Stimulated activated CD4-positive, alpha-beta T cell treated with anti-CD3 and anti-CD28 coated beads, Interleukin-2, amount 100 ng/mL, for 48 hours (primary cell): ENCODE data around the gene ZNF330.
A peak's percentile ranks its signal among the peaks of the same experiment; 100 is the strongest.
"Not testable (repeated sequence)": the region's sequence is repeated elsewhere in the genome, so short reads cannot be mapped to it uniquely, and the experiment has no call there.

Source experiments
- DNase-seq, 2 donors: peaks; one replicate each; pipeline ENCODE4 v3.0.0-alpha.2; 2020

The ZNF330 gene

DNA sequence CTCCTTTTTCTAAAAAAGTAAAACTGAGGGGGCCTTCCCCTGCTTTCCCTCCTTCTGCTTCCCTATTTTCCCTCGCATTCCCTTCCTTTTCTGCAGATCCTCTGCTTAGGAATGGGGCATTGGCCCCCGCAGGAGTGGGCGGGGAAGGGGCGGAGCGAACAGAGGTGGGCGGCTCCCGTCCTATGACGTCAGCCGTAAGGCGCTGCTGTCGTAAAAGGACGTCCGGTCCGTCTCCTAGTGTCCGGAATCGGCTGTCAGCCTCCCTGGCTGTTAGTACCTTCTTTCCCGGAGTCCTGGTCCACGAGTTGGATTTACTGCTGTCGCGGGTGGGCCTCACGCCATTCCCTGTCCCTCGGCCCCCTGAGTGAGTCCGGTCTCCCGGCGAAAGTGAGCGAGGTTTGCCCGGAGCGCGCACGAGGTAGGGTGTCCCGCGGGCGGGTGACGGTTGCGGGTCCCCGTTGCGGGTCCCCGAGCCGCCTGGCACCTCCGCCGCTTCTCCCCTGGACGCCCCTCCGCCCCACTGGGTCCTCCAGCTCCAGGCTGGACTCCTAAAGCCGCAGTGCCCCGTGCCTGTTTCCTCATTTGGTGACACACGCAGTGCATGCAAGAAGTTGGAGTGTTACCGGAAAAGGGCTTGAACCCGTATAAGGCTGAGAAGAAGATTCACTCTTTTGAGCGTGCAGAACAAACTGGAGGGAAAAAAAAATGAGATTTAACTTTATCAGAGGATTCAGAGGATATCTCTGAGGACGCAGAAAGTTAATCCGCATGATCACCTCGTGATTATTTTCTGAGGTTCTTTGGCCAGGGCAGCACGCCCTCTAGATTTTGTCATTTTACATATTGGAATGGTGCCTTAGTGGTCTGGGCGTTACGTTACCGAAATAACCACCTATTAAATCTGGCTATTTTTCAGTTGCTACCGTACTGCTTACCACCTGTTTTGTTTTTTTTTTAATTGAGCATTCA lies at the start of gene ZNF330:
TSS of gene ZNF330 (plus strand) at position 205 of the 969 bp plus-strand sequence. CDS start 1,477 bp downstream, outside the sequence.
- DNase-seq: peak; percentile 92 to 97

DNA sequence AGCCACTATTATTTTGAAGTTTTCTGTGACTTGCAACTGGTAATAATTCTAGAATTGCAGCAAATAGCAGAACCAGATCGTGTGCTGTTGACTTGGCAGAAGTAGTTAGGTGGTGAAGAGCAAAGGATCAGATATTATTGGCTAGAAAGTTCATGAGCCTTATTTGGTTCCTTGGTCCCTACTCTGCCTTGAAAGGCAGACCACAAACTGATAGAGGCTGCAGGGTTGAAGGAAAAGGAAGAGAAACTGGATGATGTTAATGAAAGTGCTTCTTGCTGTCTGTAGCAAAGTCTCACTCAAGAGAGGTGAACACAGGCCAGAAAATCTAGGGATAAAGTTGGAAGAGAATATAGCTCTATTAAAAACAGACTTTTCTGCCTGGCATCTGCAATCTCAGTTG lies 46.2 kb upstream of the ZNF330 start:
- no peak for DNase-seq

DNA sequence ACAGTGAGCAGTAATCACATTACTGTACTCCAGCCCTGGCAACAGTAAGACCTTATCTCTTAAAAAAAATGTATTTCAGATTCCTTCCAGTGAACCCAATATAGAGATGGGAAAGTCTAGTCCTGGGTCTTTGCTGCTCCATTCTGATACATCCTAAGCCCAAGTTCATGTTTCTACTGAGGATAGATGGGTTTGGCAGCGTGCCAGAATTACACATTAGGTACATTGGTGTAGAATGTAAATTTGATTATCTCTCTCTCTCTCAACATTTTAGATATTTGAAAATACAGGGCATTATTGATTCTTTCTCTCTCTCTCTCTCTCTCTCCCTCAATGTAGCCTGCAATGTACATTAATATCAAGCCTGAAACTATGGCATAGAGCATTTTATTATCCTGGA lies 43.5 kb upstream of the ZNF330 start:
- DNase-seq: no peak

DNA sequence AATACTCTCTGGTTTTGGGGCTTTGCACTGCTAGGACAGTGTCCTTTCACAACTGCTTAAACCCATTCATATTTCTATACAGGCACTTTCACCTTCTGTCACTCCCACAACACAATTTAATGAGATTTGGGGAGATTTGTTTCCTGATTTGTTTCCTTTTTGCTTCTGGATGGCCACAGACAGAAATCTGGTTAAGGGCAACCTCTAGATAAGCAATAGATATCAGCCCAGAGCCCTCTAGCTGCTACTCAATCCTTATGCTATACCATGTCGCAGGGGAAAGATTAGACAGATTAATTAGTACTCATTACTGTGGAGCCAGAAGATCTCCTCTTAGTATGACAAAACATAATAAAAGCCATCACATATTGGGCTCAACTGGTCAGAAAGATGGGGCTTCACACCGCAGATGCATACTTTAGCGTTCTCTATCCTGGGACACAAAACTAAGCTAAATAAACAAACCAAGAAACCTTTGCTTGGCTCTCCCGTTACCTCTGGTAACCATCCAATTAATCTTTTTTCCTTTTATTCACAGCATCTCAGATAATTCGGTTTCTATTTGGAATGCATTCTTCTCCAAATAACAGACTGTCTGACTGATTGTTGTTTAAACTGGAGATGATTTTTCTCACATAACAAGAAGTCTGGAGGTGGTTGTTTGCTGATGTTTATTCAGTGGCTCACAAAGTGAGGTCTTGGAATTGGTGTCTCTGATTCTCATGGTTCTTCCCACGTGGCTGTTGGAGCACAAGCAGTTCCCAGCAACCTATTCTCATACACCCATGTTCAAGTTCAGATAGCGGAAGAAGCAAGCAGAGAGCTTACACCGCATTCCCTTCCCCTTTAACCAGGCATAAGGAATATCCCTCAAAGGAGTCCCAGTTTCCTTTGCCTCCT lies 41.0 kb upstream of the ZNF330 start:
- DNase-seq: no peak

DNA sequence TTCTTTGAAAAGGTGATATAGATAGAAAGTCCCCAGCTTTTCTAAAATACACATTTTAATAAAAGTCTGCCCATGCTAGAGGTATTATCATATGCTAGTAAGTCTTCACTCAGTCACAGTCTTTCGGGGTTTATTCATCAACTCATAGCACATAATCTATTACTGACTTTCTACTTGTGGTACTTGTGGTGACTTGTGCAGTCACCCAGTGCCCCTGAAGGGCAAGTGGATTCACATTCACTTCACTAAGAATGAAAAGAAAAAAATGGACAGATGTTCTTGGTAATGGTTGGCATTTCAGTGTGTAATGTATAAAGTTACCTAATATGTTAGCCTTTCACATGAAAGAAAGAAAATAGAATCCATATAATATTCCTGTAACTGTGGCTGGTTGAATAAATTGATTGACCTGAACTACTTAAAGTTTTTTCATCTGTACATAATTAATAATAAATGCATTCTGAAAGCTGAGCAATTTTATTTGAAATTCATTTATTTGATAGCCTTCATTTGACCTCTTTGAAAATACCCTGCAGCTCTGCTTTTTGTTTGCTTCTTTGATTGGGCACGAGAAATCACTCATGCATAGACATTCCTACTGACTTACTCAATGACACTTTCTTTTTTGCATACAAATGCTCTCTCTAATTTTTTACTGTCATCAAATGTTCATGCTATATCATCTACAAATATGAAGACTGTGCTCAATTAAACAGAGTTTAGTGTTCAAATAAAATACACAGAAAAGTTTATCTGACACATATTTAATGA lies 39.5 kb upstream of the ZNF330 start:
- DNase-seq: no peak

DNA sequence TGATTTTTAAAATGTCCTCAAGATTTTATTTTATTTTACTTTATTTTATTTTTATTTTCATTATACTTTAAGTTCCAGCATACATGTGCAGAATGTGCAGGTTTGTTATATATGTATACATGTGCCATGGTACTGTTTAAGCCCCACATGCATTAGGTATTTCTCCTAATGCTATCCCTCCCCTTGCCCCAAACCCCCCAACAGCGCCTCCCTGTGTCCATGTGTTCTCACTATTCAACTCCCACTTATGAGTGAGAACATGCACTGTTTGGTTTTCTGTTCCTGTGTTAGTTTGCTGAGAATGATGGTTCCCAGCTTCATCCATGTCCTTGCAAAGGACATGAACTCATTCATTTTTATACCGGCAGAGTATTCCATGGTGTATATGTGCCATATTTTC lies 37.2 kb upstream of the ZNF330 start:
- not testable (repeated sequence) for DNase-seq

DNA sequence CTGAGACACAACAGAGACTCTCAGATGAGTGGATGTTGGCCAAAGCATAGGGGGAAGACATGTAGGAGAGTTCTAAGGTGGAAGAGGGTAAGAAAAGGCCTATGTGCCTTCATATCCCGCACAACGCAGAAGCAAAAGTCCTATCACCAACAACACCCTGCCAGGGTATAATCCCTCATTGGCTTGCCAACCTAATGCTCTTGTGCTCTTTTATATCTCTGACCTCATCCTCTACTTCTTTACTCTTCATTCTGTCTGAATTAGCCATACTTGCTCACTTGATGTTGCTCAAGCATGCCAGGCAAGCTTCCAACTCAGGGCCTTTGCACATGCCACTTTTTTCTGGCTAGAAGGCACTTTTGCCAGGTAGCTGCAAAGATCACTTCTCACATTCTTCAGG lies 28.1 kb upstream of the ZNF330 start:
- DNase-seq: no peak

DNA sequence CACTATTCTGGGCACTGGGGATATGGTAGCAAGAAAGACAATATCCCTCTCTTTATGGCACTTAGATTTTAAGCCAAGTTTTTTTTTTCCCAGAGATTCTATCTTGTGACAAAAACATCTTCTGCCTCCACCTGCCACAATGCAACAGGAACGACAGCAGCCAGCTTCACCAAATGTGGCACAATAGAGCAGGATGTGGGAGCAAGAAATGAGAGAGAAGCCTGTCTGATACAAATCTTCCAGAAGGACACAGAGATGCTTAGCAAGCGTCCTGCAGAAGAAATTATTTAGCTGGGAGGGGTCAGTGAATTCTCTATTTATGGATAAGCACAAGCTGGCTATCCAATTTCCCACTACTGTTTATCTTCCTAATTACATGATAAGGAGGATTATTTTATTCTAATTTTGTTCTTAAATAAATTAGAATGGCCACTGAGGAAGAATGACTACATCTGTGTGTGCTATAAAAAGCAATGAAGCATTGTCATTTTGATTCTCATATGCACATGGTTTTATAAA lies 27.1 kb upstream of the ZNF330 start:
- DNase-seq: no peak

DNA sequence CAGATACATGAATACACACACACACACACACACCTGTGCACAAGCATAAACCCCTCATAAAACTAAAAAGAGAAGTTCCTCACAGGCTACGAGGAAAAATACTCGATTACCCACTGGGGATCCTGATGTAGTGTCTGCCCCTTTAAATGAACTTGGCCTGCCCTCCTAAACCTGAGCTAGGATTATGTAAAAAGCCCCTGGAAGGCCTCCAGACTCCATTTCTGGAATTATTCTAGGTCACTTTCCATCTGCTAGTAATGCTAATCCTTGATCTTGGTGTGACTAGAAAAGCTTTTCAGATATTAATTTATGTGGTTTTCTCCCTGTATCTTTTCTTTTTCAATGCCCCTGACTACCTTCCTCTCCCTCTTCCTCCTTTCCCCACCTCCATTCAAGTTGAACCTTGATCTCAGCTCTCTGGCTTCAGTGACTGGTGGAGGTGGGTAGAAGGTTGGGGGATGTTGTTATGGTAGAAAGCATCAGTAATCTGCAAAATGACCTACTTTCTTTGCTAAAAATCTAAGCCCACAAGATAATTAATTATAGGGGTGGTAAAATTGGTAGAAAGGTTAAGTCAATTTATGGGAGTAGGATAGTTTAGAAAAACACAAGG lies 25.5 kb upstream of the ZNF330 start:
- no peak for DNase-seq

DNA sequence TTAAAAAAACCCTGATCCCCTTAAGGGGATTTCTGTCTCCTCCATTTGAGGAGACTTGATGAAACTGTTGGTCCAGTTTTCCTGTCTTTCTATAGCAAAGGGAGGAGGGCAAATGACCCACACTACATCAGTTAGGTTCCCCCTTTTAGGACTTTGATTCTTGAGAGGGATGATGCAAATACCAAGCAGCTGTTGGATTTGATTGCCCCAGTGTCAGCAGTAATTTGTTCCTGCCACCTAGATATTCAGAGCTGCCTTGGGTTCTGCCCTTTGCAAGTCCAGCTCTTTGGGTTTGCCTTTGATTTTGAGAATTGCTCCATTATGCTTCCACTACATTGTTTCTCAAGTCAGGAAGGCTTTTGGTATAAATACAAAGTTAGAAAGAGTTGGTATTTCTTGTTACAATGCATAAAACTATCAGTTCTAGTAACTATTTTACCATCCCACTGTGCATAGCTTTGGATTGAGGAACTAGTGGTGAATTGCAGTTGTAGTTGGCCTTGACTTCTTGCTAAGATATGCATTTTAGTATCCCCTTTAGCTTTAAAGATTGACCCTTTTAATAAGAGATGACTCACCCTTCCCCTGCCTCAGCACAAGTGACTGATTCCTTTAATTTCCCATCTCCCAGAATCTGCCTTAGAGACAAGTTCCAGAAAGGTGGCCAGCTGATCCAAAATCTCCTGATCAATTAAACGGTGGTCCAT lies 24.3 kb upstream of the ZNF330 start:
- DNase-seq: no peak

DNA sequence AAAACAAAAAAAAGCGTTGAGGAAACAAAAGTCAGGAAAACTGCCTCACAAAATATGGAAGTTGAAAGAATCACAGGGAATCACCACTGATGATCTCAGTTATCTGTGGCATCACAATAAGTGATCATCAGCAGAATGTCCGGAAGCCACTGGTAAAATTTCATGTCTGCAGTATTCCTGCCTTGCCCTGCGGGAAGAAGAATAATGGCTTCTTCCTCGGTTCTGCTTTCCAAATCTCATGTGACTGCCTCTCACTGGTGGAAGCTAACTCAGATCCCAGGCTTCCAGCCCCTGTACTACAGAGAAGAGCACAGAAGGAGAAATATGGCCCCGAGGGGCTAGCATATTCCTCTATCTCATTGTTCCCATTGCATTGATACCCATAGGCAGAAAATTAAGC lies 12.7 kb upstream of the ZNF330 start:
- no peak for DNase-seq

DNA sequence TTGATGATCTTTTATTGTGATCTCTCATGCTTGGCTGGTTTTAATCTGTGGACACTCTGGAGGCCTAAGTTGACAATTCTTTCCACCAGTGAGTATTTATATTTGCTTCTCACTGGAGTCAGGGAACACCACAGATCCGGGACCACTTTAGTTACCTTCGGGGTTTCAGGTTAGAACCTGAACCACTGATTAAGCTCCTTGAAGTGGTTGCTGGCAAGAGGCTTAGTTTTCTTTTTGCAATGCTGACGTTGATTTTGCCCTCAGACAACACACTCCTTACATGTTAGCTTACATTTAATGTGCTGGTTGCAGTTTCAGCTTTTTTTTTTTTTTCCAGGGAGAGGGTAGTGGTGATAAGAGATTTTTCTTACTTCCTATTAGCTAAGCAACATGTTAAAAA lies 10.5 kb upstream of the ZNF330 start:
- DNase-seq: no peak

DNA sequence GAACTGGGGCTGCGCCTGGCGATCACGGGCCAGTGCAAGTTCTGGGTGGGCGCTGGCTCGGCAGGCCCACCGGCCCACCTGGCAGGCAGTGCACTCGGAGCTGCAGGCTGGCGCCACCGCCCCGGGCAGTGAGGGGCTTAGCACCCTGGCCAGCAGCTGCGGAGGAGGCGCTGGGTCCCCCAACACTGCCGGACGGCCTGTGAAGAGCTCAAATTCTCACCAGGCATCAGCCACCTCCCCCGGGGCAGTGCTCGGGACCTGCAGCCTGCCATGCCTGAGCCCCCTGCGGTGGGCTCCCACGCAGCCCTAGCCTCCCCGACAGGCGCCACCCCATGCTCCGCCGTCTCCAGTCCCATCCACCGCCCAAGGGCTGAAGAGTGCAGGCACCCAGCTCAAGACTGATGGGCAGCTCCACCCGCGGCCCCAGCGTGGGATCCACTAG lies 7.1 kb upstream of the ZNF330 start:
- DNase-seq: no peak

DNA sequence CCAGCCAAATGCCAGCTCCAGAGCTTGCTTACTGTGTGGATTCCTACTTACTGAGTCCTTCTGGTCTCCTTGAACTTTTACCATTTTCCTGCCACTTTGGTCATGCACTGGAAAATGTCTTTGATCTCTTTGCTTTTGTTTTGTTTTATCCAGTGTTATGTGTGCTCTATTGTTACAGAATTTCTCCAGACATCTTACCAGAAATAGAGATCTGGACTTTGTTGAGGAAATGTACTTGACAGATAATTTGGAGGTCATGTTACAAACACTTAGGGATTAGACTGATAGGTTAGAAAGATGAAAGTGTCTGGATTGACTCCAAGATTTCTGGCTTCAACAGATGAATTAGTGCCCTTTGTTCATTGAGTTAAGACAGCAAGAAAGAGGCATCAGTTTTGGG lies 5.7 kb upstream of the ZNF330 start:
- no peak for DNase-seq

DNA sequence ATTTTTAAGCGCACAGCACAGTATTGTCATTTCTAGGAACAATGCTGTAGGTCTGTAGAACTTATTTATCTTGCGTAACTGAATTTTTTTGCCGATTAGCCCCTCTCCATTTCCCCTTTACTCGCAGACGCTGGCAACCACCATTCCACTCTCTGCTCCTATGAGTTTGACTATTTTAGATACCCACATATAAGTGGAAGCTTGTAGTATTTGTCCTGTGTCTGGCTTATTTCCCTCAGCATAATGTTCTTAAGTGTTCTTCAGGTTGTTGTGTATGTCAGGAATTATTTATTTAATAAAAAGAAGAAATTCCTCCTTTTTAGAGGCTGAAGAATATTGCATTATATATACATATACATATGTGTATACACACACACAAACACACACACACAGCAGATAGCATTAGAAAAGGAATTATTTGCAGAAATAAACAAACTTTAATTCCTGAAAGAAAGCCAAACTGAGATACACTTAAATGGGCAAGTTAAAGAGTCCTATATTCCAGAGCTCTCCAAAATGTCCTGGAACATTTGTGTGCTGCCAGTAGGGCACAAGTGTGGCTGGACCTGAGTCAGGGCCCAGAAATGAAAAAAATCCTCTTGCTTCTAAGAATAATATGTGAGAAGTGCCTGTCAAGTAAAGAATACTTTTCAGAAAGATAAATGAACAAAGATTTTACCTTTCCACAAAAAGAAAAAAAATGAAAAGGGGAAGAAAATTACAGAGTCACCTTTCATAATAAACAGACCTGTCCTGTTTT lies 4.5 kb upstream of the ZNF330 start:
- no peak for DNase-seq

DNA sequence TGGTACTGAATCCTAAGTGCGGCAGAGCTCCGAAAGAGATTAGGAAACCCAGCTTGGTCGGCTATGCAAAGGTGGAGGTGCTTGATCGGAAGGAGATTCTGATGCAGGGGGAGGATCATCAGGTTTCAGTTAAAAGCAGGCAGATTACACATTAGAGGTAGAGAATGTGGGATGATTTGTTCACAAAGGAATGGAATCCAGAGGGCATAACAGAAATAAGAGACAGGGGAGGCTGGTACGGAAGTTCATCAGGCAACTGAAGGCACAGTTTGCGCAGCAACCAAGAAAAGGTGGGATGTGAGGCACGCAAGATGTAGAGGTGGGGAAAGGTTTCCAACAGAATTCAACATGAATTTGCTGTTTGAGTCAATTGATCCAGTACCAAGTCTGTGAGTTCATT lies 424 bp upstream of the ZNF330 start:
- DNase-seq: no peak

DNA sequence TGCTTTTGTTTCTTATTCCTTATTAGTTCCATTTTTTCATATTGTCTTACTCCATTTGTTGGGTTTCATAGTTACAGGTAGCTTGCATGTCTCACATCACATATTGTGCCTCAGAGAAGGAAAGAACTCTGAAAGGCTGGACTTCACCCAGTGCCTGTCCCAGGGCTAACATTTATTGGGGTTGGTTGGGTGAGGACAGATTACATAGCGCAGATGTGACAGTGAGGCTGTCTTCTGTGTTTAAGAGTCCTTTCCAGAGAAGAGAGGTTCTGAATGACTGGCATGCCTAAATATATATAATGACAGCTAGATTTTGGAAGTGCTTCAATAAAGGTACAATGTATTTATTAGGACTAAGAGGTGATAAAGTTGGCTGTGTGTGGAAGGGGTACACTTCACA lies 2.7 kb downstream of the ZNF330 start:
- DNase-seq: no peak

DNA sequence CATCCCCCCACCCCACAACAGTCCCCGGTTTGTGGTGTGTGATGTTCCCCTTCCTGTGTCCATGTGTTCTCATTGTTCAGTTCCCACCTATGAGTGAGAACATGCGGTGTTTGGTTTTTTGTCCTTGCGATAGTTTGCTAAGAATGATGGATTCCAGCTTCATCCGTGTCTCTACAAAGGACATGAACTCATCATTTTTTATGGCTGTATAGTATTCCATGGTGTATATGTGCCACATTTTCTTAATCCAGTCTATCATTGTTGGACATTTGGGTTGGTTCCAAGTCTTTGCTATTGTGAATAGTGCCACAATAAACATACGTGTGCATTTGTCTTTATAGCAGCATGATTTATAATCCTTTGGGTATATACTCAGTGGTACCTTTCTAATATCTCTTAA lies 6.6 kb downstream of the ZNF330 start:
- not testable (repeated sequence) for DNase-seq

DNA sequence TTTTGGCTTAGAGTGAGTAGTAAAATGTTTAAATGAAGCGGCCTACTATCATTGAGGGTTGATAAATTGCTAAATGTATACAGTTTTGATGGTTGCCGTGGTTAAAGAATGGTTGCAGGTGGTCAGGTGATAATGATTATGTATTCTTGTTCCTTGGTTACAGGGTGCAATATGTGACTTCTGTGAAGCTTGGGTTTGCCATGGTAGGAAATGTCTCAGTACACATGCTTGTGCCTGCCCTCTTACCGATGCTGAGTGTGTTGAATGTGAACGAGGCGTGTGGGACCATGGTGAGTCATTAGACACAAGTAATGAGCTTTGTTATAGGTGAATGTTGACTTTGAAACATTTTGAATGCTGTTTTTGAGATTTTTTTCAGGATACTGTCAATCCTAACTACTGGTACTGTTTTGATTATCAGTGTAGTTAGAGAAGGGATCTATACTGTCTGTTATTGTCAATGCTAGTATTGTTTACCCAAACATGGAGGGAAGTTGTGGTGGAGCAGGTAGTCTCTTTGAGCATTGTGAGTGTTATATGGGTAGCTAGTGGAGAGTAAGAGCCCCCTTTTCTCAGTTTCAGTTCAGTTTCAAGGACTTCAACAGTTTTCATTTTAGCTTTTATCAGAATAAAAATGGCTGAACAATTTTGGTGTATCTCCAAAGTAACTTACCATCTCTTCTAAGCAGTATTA lies 8.9 kb downstream of the ZNF330 start:
- no peak for DNase-seq

DNA sequence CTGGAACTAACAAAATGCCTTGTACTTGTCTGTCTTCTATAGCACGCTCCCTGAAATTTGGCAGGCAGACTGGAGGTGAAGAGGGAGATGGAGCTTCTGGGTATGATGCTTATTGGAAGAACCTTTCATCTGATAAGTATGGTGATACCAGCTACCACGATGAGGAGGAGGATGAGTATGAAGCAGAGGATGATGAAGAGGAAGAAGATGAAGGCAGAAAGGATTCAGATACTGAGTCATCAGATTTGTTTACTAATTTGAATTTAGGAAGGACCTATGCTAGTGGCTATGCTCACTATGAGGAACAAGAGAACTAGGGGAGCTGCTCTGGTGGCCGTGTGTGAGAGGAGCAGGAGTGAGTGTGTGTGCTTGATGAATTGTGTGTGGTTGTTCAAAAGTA lies 13.0 kb downstream of the ZNF330 start:
- DNase-seq: no peak
